ENCODE measurements around the gene PSG3. TPM values are rescaled to one million over a fixed set of nuclear protein-coding genes. Genes with fewer than 3 reads are reported as not detected.
"Not testable (repeated sequence)": the region's sequence is repeated elsewhere in the genome, so short reads cannot be mapped to it uniquely, and the experiment has no call there.

PSG3 gene
- total RNA-seq, 1 donor = not detected

DNA sequence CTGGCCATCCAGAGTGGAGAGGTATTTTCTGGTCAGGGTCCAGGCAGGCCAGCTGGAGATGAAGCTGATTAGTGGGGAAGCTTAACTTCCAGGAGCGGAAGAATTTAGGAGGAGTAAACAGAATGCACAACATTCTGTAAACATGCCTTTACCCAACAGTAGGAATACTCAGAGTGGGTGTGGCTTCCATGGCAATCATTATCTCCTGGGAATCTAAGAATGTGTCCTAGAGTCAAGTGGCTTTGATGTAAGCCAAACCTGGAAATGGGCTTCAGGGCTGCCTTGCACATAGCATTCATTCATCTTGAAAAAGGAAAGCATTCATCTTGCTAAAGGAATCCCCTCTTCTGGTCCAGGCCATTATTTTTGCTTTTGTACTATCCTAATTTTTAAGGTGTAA is 29.3 kb downstream of the PSG3 start:
- H3K4me2 ChIP-seq (ENCODE audit: insufficient read depth, low read length); H3K4me3 ChIP-seq (ENCODE audit: insufficient read depth, low read length); H3K9me3 ChIP-seq (ENCODE audit: low read depth, low read length); DNase-seq (ENCODE audit: insufficient read length, low spot score, missing footprints); H2AFZ ChIP-seq (ENCODE audit: low read length); H3K27me3 ChIP-seq (ENCODE audit: insufficient read depth, low read length); H3K79me2 ChIP-seq (ENCODE audit: insufficient read depth, low read length); H3K27ac ChIP-seq (ENCODE audit: low read depth, low read length); H3K36me3 ChIP-seq (ENCODE audit: insufficient read depth, low read length); H4K20me1 ChIP-seq (ENCODE audit: insufficient read depth, low read length); H3K4me1 ChIP-seq (ENCODE audit: insufficient read depth, low read length): not testable (repeated sequence)

- Histone ChIP-seq H3K27me3 (ENCODE audit: insufficient read depth, low read length) (peaks cover 52% of the 10 kb centered on the region), H3K36me3 (ENCODE audit: insufficient read depth, low read length) (no peaks in the 10 kb centered on the region), H3K4me3 (ENCODE audit: insufficient read depth, low read length) (no peak overlapping the region), H3K27ac (ENCODE audit: low read depth, low read length) (no peak overlapping the region), H3K79me2 (ENCODE audit: insufficient read depth, low read length) (no peaks in the 10 kb centered on the region), H2AFZ (ENCODE audit: low read length) (no peak overlapping the region), H3K4me2 (ENCODE audit: insufficient read depth, low read length) (no peak overlapping the region), H3K9me3 (ENCODE audit: low read depth, low read length) (no peaks in the 10 kb centered on the region), H4K20me1 (ENCODE audit: insufficient read depth, low read length) (no peaks in the 10 kb centered on the region), H3K4me1 (ENCODE audit: insufficient read depth, low read length) (no peaks in the 10 kb centered on the region)
- no peak for DNase-seq (ENCODE audit: insufficient read length, low spot score, missing footprints)
- TF ChIP-seq, protein P1, sequence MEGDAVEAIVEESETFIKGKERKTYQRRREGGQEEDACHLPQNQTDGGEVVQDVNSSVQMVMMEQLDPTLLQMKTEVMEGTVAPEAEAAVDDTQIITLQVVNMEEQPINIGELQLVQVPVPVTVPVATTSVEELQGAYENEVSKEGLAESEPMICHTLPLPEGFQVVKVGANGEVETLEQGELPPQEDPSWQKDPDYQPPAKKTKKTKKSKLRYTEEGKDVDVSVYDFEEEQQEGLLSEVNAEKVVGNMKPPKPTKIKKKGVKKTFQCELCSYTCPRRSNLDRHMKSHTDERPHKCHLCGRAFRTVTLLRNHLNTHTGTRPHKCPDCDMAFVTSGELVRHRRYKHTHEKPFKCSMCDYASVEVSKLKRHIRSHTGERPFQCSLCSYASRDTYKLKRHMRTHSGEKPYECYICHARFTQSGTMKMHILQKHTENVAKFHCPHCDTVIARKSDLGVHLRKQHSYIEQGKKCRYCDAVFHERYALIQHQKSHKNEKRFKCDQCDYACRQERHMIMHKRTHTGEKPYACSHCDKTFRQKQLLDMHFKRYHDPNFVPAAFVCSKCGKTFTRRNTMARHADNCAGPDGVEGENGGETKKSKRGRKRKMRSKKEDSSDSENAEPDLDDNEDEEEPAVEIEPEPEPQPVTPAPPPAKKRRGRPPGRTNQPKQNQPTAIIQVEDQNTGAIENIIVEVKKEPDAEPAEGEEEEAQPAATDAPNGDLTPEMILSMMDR (IDR thresholded peaks at IDR 0.05; ENCODE audit: extremely low read depth, low read depth, low read length) = no peak
These were observed 42.4 kb downstream of the PSG3 start for GRCh38 chr19:42697884-42698283.

DNA sequence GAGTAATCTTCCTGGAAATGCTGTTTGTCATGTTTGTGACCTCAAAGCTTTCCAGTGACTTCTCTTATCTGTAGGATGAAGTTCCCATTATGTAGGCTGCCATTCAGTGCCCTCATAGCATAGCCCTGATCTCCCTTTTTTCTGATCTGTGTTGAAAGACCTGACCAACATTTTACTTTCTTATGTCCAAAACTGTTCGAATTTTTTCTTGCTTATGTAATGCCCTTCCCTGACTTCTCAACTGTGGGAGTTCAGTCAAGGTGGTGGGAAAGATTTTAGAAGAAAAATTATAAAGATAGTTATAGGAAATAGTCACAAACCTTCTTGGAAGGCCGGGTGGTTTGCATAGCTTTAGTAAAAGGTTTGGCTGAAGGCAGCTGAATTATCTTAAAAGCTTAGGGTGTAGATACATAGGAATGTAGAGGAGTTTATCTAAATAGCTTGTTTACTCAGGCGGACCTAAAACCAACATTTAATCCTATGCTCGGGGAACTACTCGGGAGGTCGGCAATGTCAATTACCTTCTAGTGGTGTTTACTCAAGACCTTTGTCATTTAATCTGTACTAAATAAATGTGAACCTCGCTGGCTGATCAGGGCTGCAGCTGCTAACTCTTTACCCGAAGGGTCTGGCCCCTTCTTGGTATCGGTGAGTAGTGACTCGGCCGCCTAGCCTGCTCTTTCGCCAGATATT is 44.3 kb downstream of the PSG3 start:
- no peak overlapping the region for H3K27ac ChIP-seq (ENCODE audit: low read depth, low read length)
- H3K4me3 ChIP-seq (ENCODE audit: insufficient read depth, low read length) = no peak overlapping the region
- H3K4me1 ChIP-seq (ENCODE audit: insufficient read depth, low read length) = no peaks in the 10 kb centered on the region
- no peaks in the 10 kb centered on the region for H3K36me3 ChIP-seq (ENCODE audit: insufficient read depth, low read length)
- no peaks in the 10 kb centered on the region for H4K20me1 ChIP-seq (ENCODE audit: insufficient read depth, low read length)
- H3K4me2 ChIP-seq (ENCODE audit: insufficient read depth, low read length) = no peak overlapping the region
- no peak for DNase-seq (ENCODE audit: insufficient read length, low spot score, missing footprints)
- H2AFZ ChIP-seq (ENCODE audit: low read length) = no peak overlapping the region
- peaks cover 48% of the 10 kb centered on the region for H3K27me3 ChIP-seq (ENCODE audit: insufficient read depth, low read length)
- TF ChIP-seq, protein P1 (IDR thresholded peaks at IDR 0.05; ENCODE audit: extremely low read depth, low read depth, low read length) = no peak
- H3K9me3 ChIP-seq (ENCODE audit: low read depth, low read length) = no peaks in the 10 kb centered on the region
- no peaks in the 10 kb centered on the region for H3K79me2 ChIP-seq (ENCODE audit: insufficient read depth, low read length)

DNA sequence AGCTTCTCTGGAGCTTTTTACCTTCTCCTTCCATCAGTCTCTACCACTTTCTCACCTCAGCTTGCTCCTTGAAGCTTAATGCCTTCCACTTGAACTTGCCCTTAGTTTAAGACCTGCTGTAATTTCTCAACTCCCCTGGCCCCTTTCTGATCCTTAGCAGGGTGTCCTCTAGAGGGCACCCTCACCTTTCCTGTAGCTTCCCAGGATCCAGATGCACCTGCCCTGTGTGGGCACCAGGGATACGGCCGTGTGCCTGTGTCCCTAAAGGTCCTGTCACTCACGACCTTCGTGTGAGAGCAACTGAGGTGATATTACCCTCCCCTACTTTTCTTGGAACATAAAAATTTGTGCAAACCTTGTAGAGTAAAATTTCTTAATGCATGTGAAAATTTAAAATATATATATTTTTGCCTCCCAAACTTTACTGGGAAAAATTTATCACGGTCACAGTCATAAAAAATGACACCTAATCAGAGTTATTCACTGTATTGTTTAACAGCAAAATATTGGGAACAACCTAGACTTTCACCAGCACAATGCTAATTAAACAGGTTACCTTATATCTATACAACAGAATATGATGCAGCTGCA is 46.4 kb downstream of the PSG3 start:
- TF ChIP-seq, protein P1 (IDR thresholded peaks at IDR 0.05; ENCODE audit: extremely low read depth, low read depth, low read length) = peak; percentile 83
- Histone ChIP-seq H3K9me3 (ENCODE audit: low read depth, low read length) (no peaks in the 10 kb centered on the region), H3K4me2 (ENCODE audit: insufficient read depth, low read length) (no peak overlapping the region), H2AFZ (ENCODE audit: low read length) (no peak overlapping the region), H3K79me2 (ENCODE audit: insufficient read depth, low read length) (no peaks in the 10 kb centered on the region), H3K27ac (ENCODE audit: low read depth, low read length) (no peak overlapping the region), H3K27me3 (ENCODE audit: insufficient read depth, low read length) (peaks cover 41% of the 10 kb centered on the region), H3K4me1 (ENCODE audit: insufficient read depth, low read length) (no peaks in the 10 kb centered on the region), H4K20me1 (ENCODE audit: insufficient read depth, low read length) (no peaks in the 10 kb centered on the region), H3K4me3 (ENCODE audit: insufficient read depth, low read length) (no peak overlapping the region), H3K36me3 (ENCODE audit: insufficient read depth, low read length) (no peaks in the 10 kb centered on the region)
- peak; percentile 83 for DNase-seq (ENCODE audit: insufficient read length, low spot score, missing footprints)
